GM21737 (cell line): Measurements from ENCODE around the gene INPP5A.
"Not testable (repeated sequence)": the region's sequence is repeated elsewhere in the genome, so short reads cannot be mapped to it uniquely, and the experiment has no call there.

Experiments
- ATAC-seq: cut with Tn5 transposase; IDR thresholded peaks from one replicate; pipeline ENCODE4 v1.9.1; 2021; ENCODE audit warnings: mild to moderate bottlenecking, moderate library complexity; ENCODE audit not compliant: unreplicated experiment

Gene INPP5A

DNA sequence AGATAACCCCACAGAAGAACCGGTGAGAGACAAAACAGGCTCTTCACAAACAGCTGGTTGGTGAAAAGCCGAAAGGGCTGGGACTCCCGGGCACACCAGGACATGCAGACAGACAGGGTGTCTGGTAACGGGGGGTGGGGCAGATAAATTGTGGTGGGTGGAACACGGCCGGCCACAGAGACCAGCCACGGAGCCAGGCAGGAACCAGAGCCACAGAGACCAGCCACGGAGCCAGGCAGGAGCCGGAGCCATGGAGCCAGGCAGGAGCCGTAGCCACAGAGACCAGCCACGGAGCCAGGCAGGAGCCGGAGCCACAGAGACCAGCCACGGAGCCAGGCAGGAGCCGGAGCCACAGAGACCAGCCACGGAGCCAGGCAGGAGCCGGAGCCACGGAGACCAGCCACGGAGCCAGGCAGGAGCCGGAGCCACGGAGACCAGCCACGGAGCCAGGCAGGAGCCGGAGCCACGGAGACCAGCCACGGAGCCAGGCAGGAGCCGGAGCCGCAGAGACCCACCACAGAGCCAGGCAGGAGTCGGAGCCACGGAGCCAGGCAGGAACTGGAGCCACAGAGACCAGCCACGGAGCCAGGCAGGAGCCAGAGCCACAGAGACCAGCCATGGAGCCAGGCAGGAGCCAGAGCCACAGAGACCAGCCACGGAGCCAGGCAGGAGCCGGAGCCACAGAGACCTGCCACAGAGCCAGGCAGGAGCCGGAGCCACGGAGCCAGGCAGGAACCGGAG lies 288.4 kb downstream of the INPP5A start:
- ATAC-seq = not testable (repeated sequence)

DNA sequence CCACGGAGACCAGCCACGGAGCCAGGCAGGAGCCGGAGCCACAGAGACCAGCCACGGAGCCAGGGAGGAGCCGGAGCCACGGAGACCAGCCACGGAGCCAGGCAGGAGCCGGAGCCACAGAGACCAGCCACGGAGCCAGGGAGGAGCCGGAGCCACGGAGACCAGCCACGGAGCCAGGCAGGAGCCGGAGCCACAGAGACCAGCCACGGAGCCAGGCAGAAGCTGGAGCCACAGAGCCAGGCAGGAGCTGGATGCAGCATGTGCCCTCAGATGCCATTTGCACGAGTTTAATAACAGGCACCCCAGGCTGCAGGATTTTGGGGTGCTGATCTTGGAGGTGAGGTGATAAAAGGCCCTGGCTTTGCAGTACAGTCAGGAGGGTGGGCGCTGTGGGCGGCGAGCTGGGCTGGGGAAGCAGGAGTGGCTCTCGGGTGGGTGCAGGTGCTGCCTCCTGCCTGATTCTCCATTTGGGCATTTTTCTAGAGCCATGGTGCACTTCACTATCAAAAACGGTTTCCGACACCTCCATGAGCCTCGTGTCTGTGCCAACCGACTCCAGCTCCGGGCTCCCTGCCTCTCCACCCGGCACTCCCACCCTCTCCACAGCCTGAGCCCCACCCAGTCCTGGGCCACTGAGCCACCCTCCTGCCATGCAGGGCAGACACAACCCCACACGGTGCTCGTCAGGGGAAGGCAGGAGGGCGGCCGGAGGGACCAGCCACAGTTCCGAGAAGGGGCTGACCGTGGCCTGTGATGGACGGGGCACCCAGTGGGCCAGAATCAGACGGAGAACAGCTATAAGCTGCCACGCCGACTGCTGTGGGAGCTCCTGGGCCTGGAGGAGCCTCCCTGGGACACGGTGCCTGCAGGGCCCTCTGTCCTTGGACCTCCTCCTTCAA lies 289.2 kb downstream of the INPP5A start:
- ATAC-seq = no peak

DNA sequence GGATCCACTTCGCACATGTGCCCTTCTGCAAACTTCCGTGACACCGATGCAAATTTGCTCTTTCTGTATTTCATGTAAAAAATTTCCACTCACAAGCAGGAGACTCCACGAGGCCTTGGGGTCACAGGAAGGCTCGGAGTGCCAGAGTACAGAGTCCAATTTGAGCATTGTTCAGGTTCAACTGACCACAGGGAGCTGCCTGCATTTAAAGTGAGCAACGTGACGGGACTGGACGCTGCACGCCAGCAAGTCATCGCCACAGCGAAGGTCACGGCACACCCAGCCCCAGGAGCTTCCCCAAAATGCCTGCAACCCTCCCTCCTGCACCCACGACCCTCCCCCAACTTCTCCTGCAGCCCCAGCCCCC lies 289.8 kb downstream of the INPP5A start:
- ATAC-seq = no peak

DNA sequence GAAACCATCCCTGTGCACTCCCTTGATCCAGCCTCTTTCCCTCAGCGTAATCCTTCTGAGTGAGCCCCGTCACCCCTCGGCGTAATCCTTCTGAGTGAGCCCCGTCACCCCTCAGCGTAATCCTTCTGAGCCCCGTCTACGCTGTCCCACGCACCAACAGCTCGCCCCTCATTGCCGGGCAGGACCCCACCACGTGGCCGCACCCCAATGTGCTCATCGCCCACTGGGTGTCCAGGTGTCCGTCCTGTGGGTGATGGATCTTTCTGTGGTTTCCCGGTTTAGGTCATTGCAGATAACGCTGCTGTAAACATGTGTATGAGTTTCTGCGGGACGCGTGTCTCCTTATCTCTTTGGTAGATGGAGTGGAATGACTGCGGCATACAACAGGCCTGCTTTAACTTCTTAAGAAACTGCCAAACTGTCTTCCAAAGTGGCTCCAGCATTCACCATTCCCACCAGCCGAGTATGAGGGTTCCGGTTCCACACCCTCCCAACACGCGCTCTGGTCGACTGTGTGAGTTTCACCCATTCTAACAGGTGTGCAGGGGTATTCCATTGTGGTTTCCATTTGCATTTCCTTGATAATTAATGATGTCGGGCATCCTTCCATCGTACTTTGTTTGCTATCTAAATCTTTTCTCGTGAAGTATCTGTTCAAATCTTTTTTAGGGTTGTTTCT lies 290.4 kb downstream of the INPP5A start:
- no peak for ATAC-seq

DNA sequence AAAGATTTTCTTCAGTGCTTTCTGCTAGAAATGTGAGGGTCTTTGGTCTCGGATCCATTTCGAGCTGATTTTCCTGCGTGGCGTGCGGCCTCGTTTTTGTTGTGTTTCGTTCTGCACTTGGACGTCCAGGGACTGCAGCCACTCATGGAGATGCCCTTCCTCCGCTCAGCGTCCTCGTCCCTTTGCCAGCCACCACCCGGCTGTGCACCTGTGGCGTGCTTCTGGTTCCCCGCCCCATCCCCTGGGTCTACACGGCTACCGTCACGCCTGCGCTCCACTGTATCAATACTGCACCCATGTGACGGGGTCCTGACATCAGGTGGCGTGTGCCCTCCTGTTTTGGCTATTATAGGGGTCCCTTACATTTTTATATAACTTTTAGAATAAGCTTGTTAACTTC lies 291.1 kb downstream of the INPP5A start:
- ATAC-seq = no peak

DNA sequence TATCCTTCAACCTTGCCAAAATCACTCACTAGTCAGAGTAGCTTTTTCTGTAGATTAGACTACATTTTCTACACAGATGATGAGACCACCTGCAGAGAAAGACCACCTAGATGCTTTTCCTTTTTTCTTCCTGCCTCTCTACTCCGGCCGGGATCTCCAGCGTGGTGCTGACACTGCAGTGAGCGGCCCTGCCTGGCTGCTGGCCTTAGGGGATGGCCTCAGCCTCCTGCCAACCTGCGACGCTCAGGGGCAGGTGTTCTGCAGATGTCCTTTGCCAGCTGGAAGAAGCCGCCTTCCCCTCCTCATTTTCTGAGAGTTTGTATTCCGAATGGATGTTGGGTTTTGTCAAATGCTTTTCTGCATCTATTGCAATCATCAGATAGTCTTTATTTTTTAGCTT lies 291.8 kb downstream of the INPP5A start:
- ATAC-seq = no peak

DNA sequence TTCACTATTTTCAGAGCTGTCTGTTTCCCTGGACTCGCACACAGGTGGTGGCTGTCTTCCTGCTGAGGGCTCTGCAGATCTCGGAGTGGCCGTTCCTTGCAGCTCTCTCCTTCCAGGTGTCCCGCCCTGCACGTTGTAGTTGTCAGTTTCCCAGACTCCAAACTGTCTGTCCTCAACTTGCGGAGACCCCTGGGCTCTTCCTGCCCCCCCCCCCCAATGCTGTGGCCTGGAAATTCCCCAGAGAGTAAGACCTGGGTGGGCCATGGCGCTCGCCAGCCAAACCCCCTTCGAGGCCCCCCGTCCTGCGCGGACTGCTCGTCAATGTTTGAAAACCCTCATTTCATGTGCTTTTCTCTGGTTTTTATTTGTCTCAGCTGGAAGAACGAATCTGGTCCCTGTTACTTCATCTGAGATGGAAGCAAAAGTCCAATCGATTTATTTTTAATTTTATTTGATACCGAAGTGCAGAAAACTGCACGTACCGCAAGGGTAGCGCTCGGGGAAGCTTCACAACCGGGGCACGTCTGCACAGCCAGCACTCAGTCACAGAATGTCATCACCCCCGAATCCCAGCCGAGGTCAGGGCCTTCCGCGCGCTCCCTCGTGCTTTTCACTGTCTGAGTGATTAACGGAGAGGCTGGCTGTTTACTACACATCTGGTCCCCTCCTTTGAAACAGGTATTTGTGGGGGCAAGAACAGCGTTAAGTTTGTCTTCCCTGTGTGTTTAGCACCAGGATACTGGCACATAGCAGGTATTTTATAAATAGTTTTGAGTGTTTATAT lies 294.8 kb downstream of the INPP5A start:
- no peak for ATAC-seq
